Activated CD8-positive, alpha-beta memory T cell treated with anti-CD3 and anti-CD28 coated beads for 48 hours (primary cell): ENCODE measurements around the gene TOR4A.

Experiments
- DNase-seq, 3 experiments: peaks; one replicate each; pipeline ENCODE4 v3.0.0-alpha.2; 2020; ENCODE audit warnings: low read depth in 2 of 3, low spot score in 2 of 3

TOR4A gene

GRCh38 chr9:137277329-137278041, at the start of gene TOR4A:
TSS of gene TOR4A (plus strand) at chr9:137277726. CDS start at chr9:137278690, 964 bp downstream.
- DNase-seq, result no peak

GRCh38 chr9:137227853-137228505, 49.5 kb upstream of the TOR4A start:
- DNase-seq, result no peak

- DNase-seq, result no peak
Observed at GRCh38 chr9:137228506-137228967, 49.0 kb upstream of the TOR4A start.

- no peak for DNase-seq
Observed at GRCh38 chr9:137228968-137229896, 48.3 kb upstream of the TOR4A start.

DNA sequence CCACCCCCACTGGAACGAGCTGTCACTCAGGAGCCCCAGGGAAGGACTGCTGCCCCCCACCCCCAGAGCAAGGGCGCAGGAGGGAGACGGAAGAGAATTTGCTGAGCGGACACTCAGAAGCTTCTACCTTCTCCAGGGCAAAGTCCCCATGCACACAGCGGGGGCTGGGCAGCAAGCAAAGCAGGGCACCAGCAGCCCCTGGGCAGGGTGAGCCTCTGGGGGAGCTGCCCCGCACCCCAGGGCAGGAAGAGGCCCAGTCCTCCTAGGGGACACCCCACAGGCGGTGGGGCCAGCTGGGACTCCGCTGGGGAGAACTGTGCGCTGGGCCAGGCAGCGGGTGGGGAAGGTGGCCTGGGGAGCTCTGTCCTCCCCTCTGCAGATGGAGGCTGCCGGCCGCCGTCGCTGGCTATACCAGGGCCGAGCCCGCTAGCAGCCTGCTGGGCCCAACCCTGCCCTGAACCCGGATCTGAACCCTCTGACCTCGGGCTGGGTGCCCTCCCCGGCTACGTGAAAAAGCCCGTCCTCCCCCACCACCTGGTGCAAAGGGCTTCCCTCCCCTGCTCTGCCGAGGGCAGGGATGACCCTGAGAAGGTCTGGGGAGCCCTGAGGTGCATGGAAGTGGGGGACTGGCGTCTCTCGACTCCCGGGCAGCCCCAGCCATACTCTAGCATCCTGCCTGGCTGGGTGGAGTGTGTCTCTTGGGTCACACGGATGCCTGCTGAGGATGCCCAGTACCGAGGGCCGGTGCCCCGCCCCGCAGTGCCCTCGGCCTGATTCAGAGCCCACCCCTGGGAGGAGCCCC, 47.4 kb upstream of the TOR4A start:
- DNase-seq, result no peak

DNA sequence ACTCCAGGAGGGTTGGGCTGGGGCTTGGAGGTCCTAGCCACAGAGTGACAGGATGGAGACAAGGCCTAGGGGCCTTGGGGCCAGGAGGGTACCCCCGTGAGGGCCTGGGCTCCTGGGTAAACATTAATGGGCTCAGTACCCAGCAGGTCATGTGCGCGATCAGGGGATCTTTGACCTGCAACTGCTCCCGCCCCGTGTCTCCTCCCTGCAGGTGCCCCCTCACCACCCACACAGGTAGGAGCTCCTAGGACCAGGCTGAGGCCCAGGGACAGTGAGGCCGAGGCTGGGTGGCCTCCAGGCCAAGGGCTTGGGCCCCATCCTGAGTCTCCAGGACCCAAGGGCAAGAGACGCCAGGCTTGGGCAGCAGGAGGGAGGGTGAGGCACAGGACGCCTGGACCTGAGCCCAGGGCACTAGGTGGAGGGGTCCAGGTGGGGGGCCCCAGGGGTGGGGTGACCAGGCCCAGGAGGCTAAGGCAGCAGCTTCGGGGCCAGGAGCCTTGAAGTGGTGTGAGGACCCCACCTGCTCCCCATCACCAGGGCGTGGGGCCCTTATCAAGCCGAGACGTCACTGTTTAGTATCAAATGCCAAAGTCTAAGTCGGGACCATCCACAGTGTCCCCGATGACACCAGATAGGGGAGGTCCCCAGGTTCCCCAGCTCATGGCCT, 46.7 kb upstream of the TOR4A start, which contains the start of gene SLC34A3:
SLC34A3 (plus strand) TSS at position 197 of the 667 bp plus-strand sequence. CDS start 802 bp downstream, outside the sequence.
- DNase-seq, result no peak

GRCh38 chr9:137231372-137232039, 46.0 kb upstream of the TOR4A start:
- no peak for DNase-seq

DNA sequence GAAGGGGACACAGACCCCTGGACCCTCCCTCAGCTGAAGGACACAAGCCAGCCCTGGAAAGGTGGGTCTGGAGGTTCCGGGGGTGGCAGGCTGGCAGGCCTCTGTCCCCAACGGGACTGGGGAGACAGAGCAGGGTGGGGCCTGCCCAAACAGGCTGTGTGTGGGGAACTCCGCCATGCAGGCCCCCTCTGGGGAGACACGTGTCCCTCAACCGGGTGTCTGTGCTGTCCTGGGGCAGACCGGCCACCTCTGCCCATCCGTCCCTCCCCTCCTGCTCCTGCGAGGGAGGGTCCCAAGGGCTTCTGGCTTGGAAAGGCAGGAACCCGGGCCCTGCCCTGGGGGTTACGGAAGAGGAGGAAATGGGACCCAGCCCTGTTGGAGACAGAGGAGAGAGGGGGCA, 45.4 kb upstream of the TOR4A start:
- DNase-seq, result no peak

DNA sequence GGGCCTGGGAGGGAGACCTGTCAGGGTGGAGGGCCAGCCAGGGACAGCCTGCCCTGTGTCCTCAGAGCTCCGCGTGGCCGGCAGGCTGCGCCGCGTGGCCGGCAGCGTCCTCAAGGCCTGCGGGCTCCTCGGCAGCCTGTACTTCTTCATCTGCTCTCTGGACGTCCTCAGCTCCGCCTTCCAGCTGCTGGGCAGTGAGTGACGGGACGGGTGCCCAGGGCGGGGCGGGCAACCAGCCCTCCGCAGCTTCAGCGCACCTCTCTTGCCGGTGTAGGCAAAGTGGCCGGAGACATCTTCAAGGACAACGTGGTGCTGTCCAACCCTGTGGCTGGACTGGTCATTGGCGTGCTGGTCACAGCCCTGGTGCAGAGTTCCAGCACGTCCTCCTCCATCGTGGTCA, 45.0 kb upstream of the TOR4A start:
- DNase-seq, result no peak

DNA sequence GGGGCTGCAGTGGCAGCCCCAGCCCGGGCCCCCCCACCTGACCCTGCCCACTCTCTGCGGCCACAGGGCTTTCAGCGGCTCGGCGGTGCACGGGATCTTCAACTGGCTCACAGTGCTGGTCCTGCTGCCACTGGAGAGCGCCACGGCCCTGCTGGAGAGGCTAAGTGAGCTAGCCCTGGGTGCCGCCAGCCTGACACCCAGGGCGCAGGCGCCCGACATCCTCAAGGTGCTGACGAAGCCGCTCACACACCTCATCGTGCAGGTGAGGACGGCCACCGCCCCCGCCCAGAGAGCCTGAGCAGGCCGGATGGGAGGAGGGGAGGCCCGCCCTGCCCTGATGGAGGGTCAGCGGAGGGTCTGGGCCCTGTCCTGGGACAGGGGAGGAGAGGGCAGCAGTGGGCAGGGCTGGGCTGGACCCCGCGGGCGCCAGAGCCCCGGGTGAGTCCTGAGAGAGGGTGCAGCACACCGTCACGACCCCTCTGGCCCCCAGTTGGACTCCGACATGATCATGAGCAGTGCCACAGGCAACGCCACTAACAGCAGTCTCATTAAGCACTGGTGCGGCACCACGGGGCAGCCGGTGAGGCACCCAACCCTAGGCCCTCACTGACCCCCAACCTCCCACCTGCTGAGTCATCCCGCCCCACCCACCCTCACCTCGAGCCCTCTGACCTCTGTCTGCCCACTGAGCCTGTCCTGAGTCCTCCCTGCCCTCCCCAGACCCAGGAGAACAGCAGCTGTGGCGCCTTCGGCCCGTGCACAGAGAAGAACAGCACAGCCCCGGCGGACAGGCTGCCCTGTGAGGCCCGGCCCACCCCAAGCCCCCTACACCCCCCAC, 44.2 kb upstream of the TOR4A start:
- DNase-seq, result no peak

GRCh38 chr9:137234055-137234697, 43.4 kb upstream of the TOR4A start:
- DNase-seq, result no peak

DNA sequence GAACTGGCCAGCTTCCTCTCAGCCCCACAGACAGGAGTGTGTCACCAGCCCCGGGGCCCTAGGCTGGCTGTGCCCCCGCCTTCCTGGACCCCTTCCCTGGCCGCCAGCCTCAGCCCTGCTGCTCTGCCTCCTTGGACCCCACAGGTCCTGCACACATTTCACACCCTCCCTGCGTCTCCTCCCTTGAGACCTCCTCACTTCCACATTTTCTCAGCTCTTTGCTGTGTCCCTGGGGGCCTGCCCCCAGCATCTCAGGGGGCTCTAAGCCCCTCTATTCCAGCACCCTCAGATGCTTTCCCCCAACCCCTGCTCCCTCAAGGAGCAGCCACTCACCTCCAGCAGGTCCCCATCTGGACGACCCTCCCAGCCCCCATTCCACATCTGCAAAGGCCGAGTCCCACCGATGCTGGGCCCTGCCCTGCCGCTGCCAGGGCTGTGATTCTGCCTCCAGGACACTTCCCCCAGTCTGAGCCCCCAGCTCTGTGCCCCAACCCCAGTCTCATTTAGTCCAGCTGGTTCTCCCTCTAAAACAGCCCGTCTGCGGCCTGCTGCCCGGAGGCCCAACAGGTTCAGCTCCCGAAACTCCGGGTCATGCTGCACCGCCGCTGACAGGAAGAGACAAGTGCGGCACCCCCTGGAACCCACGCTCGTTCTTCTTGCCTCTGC, 42.6 kb upstream of the TOR4A start:
- no peak for DNase-seq

DNA sequence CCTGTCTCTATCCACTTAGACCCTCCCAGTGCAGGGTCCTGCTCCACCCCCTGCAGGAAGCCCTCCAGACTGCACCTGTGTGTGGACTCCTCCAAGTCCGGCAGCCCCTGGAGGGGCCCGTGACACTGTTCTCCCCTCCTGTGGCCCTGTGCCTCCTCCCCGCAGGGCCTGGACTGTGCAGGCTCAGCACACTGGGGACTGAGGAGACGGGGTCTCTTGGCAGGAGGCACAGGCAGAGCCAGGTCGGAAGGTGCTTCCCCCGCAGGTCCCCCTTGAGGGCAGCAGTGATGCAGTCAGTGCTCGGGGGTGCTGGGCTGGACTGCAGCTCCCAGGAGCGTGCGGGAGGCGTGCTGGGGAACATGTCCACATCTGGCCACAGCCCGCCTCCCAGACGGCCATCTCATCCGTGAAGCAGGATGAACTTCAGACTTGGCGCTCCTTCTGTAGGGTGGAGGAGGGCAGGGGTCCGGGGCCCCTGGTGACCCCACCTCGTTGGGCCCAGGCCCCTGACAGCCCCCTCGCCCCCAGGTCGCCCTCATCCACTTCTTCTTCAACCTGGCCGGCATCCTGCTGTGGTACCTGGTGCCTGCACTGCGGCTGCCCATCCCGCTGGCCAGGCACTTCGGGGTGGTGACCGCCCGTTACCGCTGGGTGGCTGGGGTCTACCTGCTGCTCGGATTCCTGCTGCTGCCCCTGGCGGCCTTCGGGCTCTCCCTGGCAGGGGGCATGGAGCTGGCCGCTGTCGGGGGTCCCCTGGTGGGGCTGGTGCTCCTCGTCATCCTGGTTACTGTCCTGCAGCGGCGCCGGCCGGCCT, 41.9 kb upstream of the TOR4A start:
- no peak for DNase-seq

DNA sequence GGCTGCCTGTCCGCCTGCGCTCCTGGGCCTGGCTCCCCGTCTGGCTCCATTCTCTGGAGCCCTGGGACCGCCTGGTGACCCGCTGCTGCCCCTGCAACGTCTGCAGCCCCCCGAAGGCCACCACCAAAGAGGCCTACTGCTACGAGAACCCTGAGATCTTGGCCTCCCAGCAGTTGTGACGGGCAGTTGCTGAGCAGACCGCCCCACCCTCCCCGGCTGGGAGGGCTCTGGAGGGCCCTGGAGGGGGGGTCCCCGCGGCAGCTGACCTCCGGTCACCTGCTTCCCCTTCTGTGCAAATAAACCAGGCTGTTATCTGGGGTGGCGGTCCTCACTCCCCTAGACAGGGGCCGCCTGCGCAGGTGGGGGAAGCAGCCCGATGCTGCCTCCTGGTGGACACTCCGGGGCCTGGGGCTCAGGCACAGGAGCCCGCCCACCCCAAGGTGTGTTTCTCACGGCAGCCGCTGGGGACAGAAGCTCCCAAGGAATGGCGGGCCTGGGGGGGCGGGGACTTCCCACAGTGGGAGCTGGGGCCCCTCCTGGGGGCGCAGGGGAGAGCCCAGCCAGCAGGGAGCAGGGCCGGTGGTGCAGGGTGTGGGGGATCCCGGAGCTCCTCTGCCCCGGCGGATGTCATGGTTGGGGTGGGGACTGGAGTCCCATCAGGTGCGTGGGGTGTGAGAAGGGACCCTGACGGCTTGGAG, 41.1 kb upstream of the TOR4A start:
- DNase-seq, result peak; percentile 70 to 89 (median 87)

DNA sequence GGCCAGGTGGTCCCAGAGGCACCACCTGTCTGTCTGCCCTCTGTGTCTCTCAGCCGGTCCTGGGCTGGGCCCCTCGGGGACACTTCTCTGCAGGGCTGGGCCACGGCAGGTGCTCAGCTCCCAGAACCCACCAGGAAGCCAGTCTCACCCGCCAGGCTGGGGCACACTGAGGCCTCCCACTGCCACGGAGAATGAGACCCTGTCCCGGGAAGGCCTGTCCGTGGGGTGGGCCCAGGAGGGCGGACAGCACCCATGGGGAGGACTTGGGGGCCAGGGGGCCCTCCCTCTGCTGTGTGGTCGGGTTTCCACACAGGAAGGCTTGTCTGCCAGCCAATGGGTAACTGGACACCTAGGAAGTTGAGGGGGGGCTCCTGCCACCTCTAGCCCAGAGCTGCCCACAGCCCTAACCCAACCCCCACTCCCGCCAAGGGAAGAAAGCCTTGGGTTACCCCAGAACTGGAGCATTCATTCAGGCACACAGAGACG, 40.5 kb upstream of the TOR4A start:
- no peak for DNase-seq
